UCSD-AML1 (cell line): ENCODE results near the gene TMEM229B.
"Not testable (repeated sequence)": the region's sequence is repeated elsewhere in the genome, so short reads cannot be mapped to it uniquely, and the experiment has no call there.

ENCODE experiments used
- DNase-seq: peaks from one replicate; lab custom pipeline; 2025; ENCODE audit not compliant: unreplicated experiment; lab: John Stamatoyannopoulos, UW

TMEM229B gene

DNA sequence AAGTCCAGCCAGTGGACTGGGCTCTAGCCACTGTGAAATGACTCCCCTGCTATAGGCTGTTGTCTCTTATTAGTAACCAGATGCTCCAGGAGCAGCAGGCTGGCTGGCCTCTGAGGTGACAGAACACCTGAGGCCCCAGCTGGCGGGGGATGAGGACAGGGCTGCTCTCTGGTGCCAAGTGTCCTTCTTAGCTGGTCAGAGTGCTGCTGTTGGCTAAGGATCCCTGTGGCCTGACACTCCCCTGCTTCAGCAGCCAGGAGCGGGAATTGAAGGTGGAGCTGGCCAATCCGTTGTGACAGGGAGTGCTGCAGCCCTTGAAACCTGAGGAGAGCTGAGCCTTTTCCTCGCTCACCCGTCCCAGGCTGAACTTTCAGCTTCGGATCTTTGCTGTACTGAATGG, 30.7 kb downstream of the TMEM229B start:
- DNase-seq: no peak

DNA sequence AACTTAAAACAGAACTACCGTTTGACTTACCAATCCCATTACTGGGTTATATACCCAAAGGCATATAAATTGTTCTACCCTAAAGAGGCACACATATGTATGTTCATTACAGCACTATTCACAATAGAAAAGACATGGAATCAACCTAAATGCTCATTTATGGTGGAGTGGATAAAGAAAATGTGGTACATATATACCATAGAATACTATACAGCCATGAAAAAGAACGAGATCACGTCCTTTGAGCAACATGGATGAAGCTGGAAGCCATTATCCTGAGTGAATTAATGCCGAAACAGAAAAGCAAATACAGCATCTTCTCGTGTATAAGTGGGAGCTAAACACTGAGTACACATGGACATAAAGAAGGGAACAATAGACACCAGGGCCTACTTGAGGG, 31.8 kb downstream of the TMEM229B start:
- no peak for DNase-seq

DNA sequence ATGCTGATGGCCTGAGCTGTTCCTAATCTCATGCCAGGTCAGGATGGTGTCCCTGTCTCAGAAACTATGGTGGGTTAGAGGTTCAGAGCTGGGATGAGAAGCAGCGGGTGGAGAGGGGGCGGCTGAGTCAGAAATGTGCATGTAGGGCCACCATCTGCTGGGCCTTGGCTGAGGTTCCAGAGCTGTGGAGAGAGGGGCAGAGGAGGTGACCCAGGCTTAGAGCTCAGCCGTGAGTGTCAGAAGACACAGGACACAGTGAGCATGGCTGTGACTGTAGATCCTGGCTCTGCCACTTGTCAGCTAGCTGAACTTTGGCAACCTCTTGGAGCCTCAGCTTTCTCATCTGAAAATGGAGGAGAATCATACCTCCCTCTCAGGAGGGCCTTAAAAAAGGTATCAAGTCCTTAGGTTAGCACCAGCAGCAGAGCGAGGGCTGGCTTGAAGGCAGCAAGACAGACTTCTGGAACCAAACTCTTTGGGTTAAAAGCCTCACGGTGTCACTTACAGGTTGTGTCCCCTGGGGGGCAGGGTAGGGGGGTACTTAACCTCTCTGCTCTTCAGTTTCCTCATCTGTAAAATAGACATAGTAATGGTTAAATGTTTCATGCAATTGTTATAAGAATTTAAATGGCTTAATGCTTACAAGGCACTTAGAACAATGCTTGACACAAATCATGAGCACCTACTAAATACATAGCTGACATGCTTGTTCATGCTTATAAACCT, 34.8 kb downstream of the TMEM229B start:
- no peak for DNase-seq

DNA sequence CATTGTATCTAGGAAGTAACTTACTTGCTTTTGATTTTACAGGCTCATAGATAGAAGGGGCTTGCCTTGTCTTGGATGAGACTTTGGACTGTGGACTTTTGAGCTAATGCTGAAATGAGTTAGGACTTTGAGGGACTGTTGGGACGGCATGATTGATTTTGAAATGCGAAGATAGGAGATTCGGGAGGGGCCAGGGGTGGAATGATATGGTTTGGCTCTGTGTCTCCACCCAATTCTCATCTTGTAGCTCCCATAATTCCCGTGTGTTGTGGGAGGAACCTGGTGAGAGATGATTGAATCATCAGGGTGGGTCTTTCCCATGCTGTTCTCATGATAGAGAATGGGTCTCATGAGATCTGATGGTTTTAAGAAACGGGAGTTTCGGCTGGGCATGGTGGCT, 36.9 kb downstream of the TMEM229B start:
- not testable (repeated sequence) for DNase-seq

DNA sequence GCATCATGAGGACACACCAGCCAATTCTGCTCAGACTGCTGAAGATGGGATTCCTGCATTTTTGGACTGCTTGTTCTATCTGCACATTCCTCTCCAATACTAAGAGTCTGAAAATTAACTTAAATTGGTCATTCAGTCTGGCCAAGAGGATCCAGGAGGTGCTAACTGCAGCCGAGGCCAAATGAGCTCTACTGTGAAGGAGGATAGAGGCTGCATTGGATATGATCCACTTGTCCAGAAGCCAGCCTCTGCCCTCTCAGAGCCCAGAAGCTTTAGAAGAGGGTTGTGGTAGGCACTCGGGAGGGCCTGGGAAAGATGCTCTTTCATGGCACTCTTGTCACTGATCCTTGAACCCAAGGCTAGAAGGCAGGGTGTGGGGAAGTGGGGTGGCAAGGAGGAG, 39.4 kb downstream of the TMEM229B start:
- no peak for DNase-seq

DNA sequence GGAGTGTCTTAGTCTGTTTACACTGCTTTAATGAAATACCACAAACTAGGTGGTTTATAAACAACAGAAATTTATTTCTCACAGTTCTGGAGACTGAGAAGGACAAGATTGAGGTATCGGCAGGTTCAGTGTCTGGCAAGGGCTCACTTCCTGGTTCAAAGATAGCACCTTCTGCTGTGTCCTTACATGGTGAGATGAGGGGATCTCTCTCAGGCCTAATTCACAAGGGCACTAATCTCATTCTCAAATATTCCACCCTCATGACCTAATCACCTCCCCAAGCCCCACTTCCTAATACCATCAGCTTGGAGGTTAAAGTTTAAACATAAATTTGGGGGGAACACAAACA, 41.5 kb downstream of the TMEM229B start:
- DNase-seq: no peak

DNA sequence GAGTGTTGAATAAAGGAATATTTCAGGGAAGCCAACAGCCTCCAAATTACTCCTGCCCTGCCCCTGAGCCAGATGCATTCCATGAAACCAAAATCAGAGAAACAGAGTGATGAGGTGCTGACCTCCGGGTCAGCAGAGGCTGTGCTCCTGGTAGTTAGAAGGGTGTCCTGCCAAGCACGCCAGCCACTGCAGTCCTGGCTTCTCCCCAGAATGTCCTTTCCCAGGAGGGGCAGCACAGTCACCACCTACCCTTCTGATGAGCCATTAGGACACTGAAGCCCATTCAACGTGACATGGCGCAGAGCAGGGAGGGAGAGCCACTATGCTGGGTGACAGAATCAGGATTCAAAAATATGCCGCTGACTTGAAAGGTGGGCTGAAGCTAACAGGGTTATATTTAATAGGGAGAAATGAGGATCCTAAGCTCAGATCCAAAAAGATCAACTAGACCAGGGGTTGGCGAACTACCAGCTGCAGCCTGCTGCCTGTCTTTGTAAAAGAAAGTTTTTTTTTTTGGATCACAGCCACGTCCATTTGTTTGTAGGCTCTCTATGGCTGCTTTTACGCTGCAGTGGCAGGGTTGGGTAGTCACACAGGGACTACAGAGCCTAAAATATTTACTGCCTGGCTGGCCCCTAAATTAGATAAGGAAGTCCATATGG, 42.0 kb downstream of the TMEM229B start:
- DNase-seq: no peak

DNA sequence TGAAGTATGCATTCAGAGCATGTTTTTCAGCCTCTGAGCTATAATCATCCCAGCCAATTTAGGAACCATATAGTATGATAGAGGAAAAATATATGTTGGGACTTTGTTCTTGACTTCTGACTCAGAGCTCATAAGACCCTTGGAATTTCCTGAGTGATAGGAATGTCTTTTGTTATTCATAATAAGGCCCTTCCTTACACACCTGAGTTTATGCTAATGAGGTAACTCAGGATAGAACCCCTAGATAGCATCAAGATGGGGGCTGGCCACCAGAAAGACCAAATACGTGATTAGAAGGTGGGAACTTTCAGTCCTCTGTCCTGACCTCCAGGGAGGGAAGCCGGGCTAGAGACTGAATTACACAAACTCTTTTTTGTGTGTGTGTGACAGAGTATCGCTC, 44.1 kb downstream of the TMEM229B start:
- DNase-seq: no peak

DNA sequence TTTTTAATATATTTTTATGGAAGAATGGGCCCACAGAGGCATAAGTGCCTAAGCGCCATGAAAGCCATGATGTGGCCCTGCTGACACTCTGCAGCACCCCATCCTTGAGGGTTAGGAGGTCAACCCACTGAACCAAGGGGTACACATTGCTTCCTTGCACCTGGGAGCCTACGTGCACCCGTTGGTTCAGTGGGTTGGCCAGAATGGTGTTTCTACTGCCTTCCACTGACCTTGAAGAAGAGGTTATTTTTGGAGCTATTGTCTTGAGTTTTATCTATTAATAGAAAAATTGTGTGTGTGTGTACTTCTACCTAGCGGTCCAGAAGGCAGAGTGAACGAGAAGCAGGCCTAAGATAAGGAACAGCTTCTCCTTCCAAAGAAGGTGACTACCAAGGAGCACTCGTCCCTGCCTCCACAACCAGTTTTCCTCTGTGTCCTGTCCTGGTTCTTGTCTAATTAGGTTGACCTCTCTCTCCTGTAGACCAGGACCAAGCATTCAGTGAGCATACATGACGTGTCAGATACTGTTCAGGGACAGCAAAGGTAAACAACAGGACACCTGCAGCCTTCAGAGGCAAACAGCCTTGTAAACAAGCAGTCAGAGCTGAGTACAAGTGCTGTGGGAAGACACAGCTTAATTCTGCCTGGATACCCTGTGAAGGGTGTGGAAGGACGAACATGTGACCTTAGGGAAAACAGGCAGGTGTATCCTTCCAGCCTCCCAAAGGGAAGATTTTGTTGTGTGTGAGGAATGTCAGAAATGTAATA, 46.2 kb downstream of the TMEM229B start:
- DNase-seq: no peak

DNA sequence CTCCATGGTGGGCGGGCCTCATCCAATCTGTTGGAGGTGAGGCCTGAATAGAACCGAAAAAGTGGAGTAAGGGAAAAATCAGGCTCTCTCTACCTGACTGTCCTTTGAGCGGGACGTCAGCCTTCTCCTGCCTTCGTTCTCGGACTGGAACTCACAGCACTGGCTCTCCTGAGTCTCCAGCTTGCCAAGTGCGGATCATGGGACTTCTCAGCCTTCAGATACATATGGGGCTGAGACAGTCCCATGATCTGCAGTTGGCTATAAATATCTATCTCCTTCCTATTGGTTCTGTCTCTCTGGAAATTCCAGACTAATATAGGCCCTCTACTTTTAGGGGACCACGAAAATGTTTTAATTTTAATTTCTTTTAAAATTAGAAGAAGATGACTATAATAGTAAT, 46.8 kb downstream of the TMEM229B start:
- DNase-seq: no peak

DNA sequence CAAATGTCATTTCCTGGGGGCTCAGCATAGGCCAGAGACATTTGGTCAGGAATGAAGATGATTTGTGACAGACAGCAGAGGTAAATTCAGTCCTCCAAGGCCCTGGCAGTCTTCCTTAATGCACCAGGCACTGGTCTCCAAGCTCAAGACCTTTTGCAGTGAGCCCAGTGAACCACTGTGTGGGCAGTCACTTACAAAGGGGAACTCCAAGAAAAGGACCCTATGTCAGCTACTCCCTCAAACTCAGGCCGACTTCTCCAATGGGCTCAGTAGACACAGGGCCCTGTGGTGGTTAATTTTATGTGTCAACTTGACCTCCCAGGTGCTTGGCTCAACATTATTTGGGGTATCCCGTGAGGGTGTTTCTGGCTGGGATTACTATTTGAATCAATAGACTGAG, 47.3 kb downstream of the TMEM229B start:
- no peak for DNase-seq

DNA sequence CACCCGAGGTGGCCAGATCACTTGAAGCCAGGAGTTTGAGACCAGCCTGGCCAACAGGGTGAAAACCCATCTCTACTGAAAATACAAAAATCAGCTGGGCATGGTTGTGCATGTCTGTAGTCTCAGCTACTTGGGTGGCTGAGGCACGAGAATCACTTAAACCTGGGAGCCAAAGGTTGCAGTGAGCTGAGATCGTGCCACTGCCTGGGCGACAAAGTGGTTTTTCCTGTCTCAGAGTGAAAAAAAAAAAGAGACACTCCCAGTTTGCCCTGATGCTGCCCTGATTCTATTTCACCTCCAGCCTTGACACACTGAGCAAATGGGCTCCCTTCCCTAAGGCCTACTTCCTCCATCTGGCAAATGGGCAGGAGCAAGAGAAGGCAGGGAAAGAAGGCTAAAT, 48.0 kb downstream of the TMEM229B start:
- DNase-seq: no peak

DNA sequence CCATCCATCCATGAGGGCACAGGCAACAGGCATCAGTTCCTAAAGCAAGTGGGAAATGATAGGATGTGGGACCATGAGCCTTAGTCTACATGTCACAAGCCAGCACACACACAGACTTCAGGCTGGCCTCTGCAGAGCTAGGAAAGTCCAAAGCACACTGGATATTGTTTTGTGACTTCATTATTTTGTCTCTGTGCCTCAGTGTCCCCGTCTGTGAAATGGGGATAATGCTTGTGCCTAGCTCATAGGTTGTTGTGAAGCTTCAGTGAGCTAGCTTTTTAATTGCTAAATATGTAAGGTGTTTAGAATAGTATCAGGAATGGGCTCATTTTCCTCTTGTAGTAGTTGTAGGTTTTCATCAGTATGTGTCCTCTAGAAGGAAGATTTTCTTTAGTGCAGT, 49.6 kb downstream of the TMEM229B start:
- DNase-seq: no peak

DNA sequence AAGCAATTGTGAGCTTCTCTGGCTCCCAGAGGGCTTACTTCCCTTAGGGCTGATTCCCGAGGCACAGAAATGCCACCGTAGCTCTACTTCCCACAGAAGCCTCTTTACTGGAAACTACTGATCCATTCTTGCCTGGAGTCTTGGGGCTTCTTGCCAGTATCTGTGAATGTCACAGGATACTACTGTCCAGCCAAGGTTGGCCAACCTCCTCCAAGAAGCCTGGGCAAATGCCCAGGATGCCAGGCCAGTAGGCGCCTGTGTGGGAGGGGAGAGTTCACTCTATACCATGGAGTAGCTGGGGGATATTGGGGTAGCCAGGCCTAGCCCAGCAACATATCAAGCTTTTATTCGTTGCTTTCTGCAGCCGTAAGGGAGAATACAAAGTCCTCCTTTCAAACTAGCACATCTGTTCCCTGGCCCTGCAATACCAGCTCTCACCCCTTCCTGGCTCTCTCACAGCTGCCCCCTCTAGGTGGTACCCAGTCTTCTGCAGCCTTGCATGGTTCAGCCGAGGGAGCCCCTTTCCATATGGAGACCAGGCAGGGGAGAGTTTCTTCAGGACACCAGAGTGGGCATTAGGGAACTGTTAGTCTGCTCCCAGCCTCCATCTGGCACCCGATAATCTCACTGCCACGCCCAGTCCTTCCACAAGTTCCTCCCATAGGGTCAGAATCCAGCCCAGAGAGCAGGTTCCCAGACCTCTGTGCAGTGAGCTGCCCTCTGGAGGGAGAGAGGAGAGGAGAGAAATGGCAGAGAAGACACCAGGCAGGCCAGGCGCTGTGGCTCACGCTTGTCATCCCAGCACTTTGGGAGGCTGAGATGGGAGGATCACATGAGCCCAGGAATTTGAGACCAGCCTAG, 52.3 kb downstream of the TMEM229B start:
- no peak for DNase-seq

DNA sequence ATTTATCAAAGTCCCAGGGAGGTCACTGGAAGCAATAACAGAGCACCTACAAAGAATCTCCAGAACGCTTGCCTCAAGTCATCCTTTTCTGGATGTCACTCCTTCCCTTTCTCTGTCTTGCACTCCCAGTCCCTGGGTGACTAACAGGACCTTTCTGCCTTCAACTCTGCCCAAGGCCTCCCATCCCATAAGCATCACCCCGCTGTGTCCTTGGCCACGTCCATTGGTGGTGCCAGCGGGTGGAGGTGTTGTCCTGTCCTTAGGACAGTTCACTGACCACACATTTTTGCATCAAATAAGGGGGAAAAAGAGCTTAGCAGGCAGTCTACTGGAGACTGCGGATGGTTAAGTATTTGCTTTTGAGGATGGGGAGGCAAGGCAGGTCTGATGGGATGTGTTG, 52.9 kb downstream of the TMEM229B start:
- DNase-seq: no peak

DNA sequence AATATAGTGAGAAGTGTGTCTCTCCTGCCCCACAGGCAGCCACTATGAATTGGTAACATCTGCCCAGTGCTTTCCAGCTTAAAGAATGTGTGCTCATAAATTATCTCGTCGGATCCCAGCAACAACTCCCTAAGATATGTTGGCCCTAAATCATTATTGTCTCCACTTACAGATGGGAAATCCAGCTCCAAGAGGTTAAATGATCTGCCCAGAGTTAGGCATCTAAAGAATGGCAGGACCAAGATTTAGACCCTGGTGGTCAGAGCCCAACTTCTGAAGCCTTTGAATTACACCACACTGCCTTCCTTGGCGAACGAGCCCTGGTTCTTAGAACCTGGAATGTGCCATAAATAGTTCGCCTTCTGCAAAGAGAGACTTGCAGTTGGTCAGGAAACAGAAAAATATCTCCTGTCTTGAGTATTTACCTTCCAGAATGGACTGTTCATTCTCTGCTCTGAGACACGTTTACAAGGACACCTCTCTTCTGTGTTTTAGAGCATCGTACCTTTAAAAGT, 56.4 kb downstream of the TMEM229B start:
- no peak for DNase-seq

DNA sequence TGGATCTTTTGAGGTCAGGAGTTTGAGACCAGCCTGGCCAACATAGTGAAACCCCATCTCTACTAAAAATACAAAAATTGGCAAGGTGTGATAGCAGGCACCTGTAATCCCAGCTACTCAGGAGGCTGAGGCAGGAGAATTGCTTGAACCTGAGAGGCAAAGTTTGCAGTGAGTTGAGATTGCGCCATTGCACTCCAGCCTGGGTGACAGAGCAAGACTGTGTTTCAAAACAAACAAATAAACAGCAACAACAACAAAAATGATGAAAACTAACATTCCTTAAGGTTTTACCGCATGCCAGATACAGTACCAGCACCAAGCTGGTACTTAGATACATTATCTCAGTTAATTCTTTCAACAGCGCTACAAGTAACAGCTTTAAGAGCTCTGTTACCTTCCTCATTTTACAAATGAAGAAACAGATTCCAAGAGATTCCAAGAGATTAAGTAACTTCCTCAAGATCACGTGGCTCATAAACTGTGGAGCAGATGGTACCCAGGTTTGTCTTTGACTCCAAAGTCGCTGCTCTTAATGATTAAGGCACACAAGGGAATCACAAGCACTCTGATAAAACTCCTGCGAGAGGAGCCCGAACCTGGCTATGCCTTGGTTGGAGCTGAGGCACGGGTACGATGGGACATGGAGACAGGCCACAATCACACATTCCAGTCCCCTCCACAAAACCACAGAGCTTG, 58.9 kb downstream of the TMEM229B start:
- no peak for DNase-seq

DNA sequence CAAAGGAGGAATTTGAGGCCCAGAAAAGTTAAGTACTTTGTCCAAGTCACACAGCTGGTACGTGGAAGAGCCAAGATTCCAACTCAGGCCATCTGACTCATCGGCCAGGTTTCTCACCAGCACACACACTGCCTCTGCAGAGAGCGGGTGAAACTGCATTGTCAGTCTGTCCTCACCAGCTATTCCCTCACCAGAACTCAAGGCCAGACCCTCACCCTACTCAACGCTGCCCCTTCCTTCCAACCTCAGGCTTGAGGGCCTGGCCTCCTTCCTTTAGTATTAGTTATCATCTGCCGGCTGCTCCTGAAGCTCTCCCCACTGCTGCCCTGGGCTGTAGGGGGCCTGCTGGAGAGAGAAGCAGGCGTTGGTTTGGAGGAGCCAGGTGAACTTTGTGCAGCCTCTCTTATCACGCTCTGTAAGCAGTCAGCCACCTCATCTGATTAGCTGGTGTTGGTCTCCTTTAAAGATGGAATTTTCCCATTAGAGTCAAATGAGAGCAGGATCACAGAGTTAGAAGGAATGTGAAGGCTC, 60.0 kb downstream of the TMEM229B start:
- DNase-seq: no peak

DNA sequence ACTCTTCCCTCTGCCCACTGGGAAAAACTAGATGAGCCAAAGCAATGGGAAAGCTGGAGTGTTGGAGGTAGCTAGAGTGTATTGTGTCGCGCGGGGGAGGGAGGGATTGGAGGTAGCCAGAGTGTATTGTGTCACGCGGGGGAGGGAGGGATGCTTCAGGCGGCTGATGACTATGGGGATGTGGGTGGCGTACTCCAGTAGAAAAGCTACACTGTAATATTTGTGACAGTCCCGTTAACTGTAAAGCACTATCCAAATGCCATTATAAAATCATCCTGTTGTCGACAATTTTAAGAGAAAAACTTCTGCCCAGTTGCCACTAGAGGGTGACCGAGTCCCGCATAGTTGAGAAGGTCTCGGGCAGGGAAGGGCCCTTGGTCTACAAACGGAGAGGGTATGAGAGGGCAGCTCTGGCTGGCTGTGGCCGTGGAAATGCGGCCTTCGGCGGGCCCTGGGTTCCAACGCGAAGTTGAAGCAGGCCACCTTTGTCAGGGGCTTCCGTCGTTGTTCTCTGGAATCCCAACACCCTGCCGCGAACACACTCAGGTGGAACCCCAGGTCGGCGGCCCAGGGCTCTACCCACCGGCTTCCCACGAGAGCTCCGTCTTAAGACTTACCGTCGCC, 61.4 kb downstream of the TMEM229B start:
- DNase-seq: peak; percentile 60

DNA sequence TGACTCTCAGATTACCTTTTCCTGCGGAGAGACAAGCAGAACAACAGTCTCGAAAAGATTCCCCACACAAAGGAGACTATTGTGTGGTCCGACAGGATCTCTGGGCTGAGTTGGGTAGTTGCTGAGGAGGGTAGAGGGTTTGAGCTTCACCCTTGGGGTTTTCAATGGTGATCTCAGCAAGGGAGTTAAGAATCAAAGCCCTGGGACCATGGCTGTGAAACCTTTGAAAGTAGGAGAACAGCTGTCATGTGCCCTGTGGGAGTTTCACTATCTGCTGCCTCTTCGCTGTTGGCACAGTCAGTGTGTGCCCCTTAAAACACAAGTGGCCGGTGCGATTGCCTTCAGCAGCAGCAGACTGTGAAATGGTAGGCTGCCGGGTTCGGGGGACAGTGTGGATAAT, 62.4 kb downstream of the TMEM229B start:
- DNase-seq: no peak
